ENCODE data around the gene RAB3IL1. TPM values are rescaled to one million over a fixed set of nuclear protein-coding genes. Genes with fewer than 3 reads are reported as not detected.

RAB3IL1 gene
- total and polyA plus RNA-seq, 9 of the 15 experiments (the other 6 are each of a cell fraction or from before 2014, with no cell fraction given), result 0.15 to 42.6 (median 15.5) TPM

DNA sequence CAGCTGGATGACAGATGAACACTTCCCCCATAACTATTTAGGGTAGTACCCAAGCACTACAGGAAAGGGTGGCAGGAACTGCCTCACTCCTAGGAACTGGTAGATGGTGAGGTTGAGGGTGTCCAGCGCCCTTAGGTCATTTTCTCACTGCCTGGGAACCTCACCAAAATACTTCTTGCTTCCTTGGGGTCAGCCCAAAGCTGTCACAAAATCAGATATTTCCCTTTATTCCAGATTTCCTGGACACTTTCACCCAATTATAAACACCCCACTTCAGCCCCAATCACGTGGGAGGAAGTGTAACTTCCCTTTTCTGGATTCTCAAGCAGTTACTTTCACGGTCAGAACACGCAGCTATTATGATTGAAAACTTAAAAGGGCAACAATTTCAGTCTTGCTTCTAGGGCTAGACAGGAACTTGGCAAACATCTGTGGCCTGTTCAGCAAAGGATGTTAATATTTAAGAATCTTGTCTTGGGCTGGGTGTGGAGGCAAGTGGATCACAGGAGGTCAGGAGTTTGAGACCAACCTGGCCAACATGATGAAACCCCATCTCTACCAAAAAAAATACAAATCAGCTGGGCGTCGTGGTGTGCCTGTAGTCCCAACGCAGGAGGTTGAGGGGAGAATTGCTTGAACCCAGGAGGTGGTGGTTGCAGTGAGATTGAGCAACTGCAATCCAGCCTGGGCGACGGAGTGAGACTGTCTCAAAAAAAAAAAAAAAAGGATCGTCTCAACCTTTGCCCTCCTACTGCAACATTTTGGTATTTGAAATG is 46.1 kb upstream of the RAB3IL1 start (continued):
- TF ChIP-seq PRDM10 (IDR thresholded peaks at IDR 0.05; ENCODE audit: partially characterized antibody), result peak; percentile 50
- TF ChIP-seq, protein P1, sequence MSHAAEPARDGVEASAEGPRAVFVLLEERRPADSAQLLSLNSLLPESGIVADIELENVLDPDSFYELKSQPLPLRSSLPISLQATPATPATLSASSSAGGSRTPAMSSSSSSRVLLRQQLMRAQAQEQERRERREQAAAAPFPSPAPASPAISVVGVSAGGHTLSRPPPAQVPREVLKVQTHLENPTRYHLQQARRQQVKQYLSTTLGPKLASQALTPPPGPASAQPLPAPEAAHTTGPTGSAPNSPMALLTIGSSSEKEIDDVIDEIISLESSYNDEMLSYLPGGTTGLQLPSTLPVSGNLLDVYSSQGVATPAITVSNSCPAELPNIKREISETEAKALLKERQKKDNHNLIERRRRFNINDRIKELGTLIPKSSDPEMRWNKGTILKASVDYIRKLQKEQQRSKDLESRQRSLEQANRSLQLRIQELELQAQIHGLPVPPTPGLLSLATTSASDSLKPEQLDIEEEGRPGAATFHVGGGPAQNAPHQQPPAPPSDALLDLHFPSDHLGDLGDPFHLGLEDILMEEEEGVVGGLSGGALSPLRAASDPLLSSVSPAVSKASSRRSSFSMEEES (CRISPR knock-in tag; IDR thresholded peaks at IDR 0.05), result peak; percentile 39; the same call in 1 of the 2 replicates
- no peak for TF ChIP-seq ZNF282 (CRISPR knock-in tag; IDR thresholded peaks at IDR 0.05)
- peak; percentile 44 for TF ChIP-seq ILF3 (IDR thresholded peaks at IDR 0.05; ENCODE audit: borderline replicate concordance)
- TF ChIP-seq, protein P2, sequence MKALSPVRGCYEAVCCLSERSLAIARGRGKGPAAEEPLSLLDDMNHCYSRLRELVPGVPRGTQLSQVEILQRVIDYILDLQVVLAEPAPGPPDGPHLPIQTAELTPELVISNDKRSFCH (CRISPR knock-in tag; IDR thresholded peaks at IDR 0.05), result no peak
- TF ChIP-seq, protein P2 (tag; IDR thresholded peaks at IDR 0.05), result peak; percentile 17; the same call in 1 of the 2 replicates
- TF ChIP-seq THRAP3 (IDR thresholded peaks at IDR 0.05; ENCODE audit: borderline replicate concordance), result peak; percentile 86; the same call in 1 of the 2 replicates
- no peak for TF ChIP-seq BCOR (IDR thresholded peaks at IDR 0.05)
- TF ChIP-seq HMG20B (CRISPR knock-in tag; IDR thresholded peaks at IDR 0.05), result peak; percentile 94
- peak; percentile 31 for TF ChIP-seq REST (IDR thresholded peaks at IDR 0.05; ENCODE audit: borderline replicate concordance)
- no peak for TF ChIP-seq REST (CRISPR knock-in tag; IDR thresholded peaks at IDR 0.05; ENCODE audit: low read depth)
- no peak for TF ChIP-seq THRA (IDR thresholded peaks at IDR 0.05)

All from K562 (cell line).